Nephron progenitor cell (in vitro differentiated cells): ENCODE results near the gene CYYR1.

Source experiments
- DNase-seq: peaks from one replicate; pipeline ENCODE4 v3.0.0; 2021
- H3K27ac Mint-ChIP-seq: 2 replicates; pipeline ENCODE4 v1.8.0; 2021; ENCODE audit warnings: mild to moderate bottlenecking, moderate library complexity, mixed read lengths
- H3K27me3 Mint-ChIP-seq: 2 replicates; pipeline ENCODE4 v1.8.0; 2021; ENCODE audit warnings: mild to moderate bottlenecking, low read depth, mixed read lengths; ENCODE audit not compliant: poor library complexity
- H3K36me3 Mint-ChIP-seq: 2 replicates; pipeline ENCODE4 v1.8.0; 2021; ENCODE audit warnings: low read depth, mixed read lengths
- H3K4me1 Mint-ChIP-seq: 2 replicates; pipeline ENCODE4 v1.8.0; 2021; ENCODE audit warnings: mixed read lengths
- H3K4me3 Mint-ChIP-seq: 2 replicates; pipeline ENCODE4 v1.8.0; 2021; ENCODE audit warnings: mild to moderate bottlenecking, moderate library complexity, mixed read lengths
- H3K9me3 Mint-ChIP-seq: 2 replicates; pipeline ENCODE4 v1.8.0; 2021; ENCODE audit warnings: mild to moderate bottlenecking, moderate library complexity, mixed read lengths
- TF ChIP-seq, protein P1 (sequence below): fragments of 200-600 bp; sonication (generic); IDR thresholded peaks from 2 replicates; pipeline ENCODE4 v1.5.0; 2021; ENCODE audit warnings: antibody characterized with exemption

The CYYR1 gene

DNA sequence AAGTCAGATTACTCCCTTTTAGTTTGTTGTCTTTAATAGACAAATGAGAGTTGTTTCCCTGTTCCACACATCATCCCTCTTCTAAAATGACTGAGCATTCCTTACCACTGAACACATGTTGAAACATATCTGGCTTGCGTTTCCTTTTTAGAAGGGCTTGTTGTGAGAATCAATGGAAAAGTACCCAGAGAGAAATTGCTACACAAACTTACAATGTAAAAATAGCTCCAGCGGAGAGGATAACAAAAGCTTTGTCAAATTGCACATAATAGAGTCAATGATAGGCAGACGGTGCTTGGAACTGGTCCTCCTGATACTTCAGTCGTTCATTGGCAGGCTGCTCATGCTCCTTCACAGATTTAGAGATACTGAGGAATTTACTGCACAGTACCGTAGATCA is 123.9 kb downstream of the CYYR1 start:
- Mint-ChIP-seq H3K9me3 (no peaks in the 10 kb centered on the region), H3K36me3 (no peaks in the 10 kb centered on the region), H3K27ac (no peak overlapping the region), H3K4me3 (no peak overlapping the region), H3K27me3 (peaks cover 2% of the 10 kb centered on the region), H3K4me1 (no peaks in the 10 kb centered on the region)
- DNase-seq: no peak
- TF ChIP-seq, protein P1, sequence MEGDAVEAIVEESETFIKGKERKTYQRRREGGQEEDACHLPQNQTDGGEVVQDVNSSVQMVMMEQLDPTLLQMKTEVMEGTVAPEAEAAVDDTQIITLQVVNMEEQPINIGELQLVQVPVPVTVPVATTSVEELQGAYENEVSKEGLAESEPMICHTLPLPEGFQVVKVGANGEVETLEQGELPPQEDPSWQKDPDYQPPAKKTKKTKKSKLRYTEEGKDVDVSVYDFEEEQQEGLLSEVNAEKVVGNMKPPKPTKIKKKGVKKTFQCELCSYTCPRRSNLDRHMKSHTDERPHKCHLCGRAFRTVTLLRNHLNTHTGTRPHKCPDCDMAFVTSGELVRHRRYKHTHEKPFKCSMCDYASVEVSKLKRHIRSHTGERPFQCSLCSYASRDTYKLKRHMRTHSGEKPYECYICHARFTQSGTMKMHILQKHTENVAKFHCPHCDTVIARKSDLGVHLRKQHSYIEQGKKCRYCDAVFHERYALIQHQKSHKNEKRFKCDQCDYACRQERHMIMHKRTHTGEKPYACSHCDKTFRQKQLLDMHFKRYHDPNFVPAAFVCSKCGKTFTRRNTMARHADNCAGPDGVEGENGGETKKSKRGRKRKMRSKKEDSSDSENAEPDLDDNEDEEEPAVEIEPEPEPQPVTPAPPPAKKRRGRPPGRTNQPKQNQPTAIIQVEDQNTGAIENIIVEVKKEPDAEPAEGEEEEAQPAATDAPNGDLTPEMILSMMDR: no peak

DNA sequence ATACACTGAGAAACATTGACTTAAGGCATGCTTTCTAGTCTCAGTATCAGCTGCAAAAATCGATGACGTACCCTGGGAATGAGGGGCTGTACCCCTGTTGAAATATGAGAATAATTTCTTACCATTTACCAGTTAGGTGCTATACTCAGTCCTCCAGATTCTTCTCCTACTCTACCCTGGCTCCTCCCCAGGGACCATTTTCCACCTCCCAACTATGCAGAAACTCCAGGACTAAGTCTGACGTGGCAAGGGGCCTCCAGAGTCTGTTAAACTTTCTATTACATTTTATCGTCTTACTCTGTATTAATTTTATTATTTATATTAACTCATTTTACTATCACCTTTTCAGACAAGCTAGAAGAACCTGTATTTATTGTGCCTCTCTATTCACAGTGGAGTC is 124.3 kb downstream of the CYYR1 start:
- H3K27me3 Mint-ChIP-seq: peaks cover 2% of the 10 kb centered on the region
- TF ChIP-seq, protein P1: no peak
- no peaks in the 10 kb centered on the region for H3K36me3 Mint-ChIP-seq
- no peaks in the 10 kb centered on the region for H3K4me1 Mint-ChIP-seq
- no peaks in the 10 kb centered on the region for H3K9me3 Mint-ChIP-seq
- H3K27ac Mint-ChIP-seq: no peak overlapping the region
- DNase-seq: no peak
- no peak overlapping the region for H3K4me3 Mint-ChIP-seq

DNA sequence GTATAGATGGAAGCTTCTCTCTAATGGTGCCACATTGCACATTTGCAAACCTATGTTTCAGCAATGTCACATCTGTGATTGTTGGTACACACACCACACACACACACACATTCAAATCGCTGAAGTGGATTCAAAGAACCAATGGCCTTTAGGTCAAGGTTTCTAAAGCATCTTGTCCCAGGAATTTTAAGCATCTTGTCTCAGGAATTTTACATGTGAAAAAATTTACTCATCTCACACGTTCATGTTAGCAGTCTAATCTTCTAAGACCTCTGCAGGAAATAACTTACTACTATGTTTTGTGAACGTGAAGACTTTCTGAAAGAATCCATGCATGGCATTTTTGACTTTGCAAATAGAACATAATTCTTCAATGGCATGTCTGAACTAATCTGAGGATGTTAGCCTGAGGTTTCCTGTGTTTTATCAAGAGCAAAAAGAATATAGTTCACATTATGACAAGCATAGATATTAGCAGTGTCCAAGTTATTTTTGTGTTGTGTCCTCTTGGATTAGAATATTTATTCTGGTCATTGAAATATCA is 125.1 kb downstream of the CYYR1 start:
- Mint-ChIP-seq H3K27ac (no peak overlapping the region), H3K4me3 (no peak overlapping the region), H3K36me3 (no peaks in the 10 kb centered on the region), H3K9me3 (no peaks in the 10 kb centered on the region), H3K4me1 (no peaks in the 10 kb centered on the region), H3K27me3 (peaks cover 2% of the 10 kb centered on the region)
- DNase-seq: no peak
- TF ChIP-seq, protein P1: no peak

DNA sequence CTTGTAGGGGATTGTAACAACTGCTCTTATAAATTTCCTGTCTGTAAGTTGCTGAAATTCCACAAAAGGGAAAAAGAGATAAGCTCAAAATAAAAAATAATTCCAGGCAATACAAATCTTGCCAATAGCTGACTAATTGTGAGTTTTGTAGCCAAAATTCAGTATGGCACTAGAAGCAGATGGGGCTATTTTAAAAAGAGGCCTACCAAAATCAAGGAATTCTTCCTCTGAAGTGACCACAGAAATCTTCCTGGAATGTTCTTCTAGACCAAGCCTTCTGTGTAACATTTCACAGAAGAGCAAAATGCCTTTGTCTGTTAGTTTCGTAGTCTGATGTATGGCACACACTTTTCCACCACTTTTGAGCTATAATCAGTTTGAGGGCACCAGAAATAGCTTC is 127.6 kb downstream of the CYYR1 start:
- DNase-seq: no peak
- no peak overlapping the region for H3K27ac Mint-ChIP-seq

DNA sequence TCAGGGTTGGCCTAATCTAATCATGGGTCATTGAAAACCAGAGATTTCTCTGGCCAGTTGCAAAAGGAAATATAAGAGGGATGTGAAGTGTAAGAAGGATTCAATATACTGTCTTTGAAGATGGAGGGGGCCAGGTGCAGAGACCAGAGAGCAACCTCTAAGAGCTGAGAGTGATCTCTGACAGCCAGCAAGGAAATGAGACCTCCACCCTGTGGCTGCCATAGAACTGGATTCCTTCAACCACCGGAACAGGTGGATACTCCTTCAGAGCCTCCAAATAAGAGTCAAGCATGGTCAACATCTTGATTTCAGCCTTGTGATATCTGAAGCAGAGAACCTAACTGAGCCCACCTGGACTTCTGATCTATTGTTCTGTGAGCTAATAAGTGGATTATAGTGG is 128.4 kb downstream of the CYYR1 start:
- H3K4me3 Mint-ChIP-seq: no peak overlapping the region
- H3K36me3 Mint-ChIP-seq: no peaks in the 10 kb centered on the region
- no peaks in the 10 kb centered on the region for H3K4me1 Mint-ChIP-seq

More for the DNA sequence above, 127.6 kb downstream of the CYYR1 start:
- TF ChIP-seq, protein P1: no peak
- H3K36me3 Mint-ChIP-seq: no peaks in the 10 kb centered on the region
- peaks cover 4% of the 10 kb centered on the region for H3K9me3 Mint-ChIP-seq
- no peaks in the 10 kb centered on the region for H3K4me1 Mint-ChIP-seq
- no peak overlapping the region for H3K4me3 Mint-ChIP-seq
- H3K27me3 Mint-ChIP-seq: peaks cover 2% of the 10 kb centered on the region

DNA sequence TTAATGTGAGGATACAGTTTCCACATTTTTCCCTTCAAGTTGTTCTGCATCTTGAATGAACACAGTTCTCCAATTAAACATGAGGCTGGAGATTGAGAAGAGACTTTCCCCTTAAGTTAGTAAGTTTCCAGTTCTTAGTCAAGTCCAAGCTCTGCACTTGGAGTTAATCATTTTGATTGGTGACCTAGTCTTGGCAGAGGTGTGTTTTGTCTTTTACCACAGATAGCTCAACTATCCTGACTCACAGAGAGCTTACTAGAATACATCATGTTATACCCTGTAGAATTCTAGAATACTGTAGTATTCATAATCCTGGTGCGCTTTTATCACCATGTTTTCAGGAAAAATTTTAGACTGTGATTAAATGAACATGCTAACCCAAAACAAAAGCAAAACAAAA is 129.2 kb downstream of the CYYR1 start:
- no peak overlapping the region for H3K27ac Mint-ChIP-seq
- no peaks in the 10 kb centered on the region for H3K4me1 Mint-ChIP-seq
- no peaks in the 10 kb centered on the region for H3K36me3 Mint-ChIP-seq
- DNase-seq: no peak
- no peak overlapping the region for H3K4me3 Mint-ChIP-seq
- peaks cover 4% of the 10 kb centered on the region for H3K9me3 Mint-ChIP-seq
- TF ChIP-seq, protein P1: no peak
- peaks cover 2% of the 10 kb centered on the region for H3K27me3 Mint-ChIP-seq

More for the DNA sequence above, 128.4 kb downstream of the CYYR1 start:
- Mint-ChIP-seq H3K27ac (no peak overlapping the region), H3K9me3 (peaks cover 4% of the 10 kb centered on the region), H3K27me3 (peaks cover 2% of the 10 kb centered on the region)
- TF ChIP-seq, protein P1: no peak
- no peak for DNase-seq
